22Rv1 (cell line): ENCODE data around the gene RIMOC1.

ENCODE experiments used
- H3K27ac ChIP-seq: fragments of 450-650 bp; 2 replicates; pipeline ENCODE4 v1.5.1; 2017
- CTCF ChIP-seq: fragments of 450-650 bp; IDR thresholded peaks from 2 replicates; pipeline ENCODE4 v1.5.1; 2017; ENCODE audit warnings: mild to moderate bottlenecking
- ZFX ChIP-seq: fragments of 450-650 bp; IDR thresholded peaks from 2 replicates; pipeline ENCODE4 v1.6.1; 2017; ENCODE audit warnings: antibody characterized with exemption, borderline replicate concordance

The RIMOC1 gene

GRCh38 chr5:41892031-41892430 is 12.1 kb upstream of the RIMOC1 start:
- H3K27ac ChIP-seq = no peak overlapping the region
- TF ChIP-seq CTCF = no peak
- no peak for TF ChIP-seq ZFX

- no peak for TF ChIP-seq ZFX
- TF ChIP-seq CTCF = no peak
- H3K27ac ChIP-seq = no peak overlapping the region
Observed at GRCh38 chr5:41893074-41893851, 10.9 kb upstream of the RIMOC1 start.

- no peak overlapping the region for H3K27ac ChIP-seq
- TF ChIP-seq CTCF (no peak), ZFX (no peak)
Observed at GRCh38 chr5:41896230-41896629, 7.9 kb upstream of the RIMOC1 start.

GRCh38 chr5:41903382-41903891 is 707 bp upstream of the RIMOC1 start:
- H3K27ac ChIP-seq = peak overlapping the region; percentile 68

GRCh38 chr5:41906151-41906550 is 2.0 kb downstream of the RIMOC1 start:
- H3K27ac ChIP-seq = no peak overlapping the region
- TF ChIP-seq ZFX (no peak), CTCF (no peak)

More at GRCh38 chr5:41903382-41903891, 707 bp upstream of the RIMOC1 start:
- no peak for TF ChIP-seq ZFX
- TF ChIP-seq CTCF = no peak

- no peak overlapping the region for H3K27ac ChIP-seq
- TF ChIP-seq CTCF (no peak), ZFX (no peak)
Observed at GRCh38 chr5:41908374-41909079, 4.4 kb downstream of the RIMOC1 start.

- TF ChIP-seq ZFX (no peak), CTCF (no peak)
- H3K27ac ChIP-seq = no peak overlapping the region
Observed at GRCh38 chr5:41918105-41918504, 14.0 kb downstream of the RIMOC1 start.
